SK-N-SH (cell line): ENCODE data around the gene SLC45A1. TPM values are rescaled to one million over a fixed set of nuclear protein-coding genes. Genes with fewer than 3 reads are reported as not detected.

ENCODE experiments used
- CTCF ChIA-PET: fragments of 300-600, 350-600 bp; formaldehyde crosslinking; extraction: SDS; loops from one replicate; lab custom pipeline; 2021; lab: Yijun Ruan, JAX
- POLR2A ChIA-PET: fragments of 350-600 bp; sonication (Branson Sonifier 250); formaldehyde crosslinking; extraction: SDS; loops from one replicate; lab custom pipeline; 2020; ENCODE audit warnings: antibody characterized with exemption, inconsistent platforms; lab: Yijun Ruan, JAX
- DNase-seq: peaks from one replicate; pipeline ENCODE4 v3.0.0; 2012
- H2AFZ ChIP-seq: fragments of 200-600 bp; sonication (generic); 2 replicates; pipeline ENCODE4 v1.8.1; 2016; ENCODE audit warnings: antibody characterized with exemption, mild to moderate bottlenecking, low read depth
- H3F3A ChIP-seq: fragments of 200-600 bp; sonication (generic); replicated peaks from 2 replicates; pipeline ENCODE3; 2016; ENCODE audit warnings: antibody characterized with exemption, mild to moderate bottlenecking; ENCODE audit not compliant: insufficient read depth
- H3K27ac ChIP-seq, 2 experiments: fragments of 200-500 bp in 1 of 2; fragments of 200-600 bp in 1 of 2; sonication (Bioruptor generic) in 1 of 2; sonication (generic), shearing (Covaris generic) in 1 of 2; 2 replicates each; pipeline versions ENCODE4 v1.5.1 to v1.6.1; 2014 to 2016; ENCODE audit warnings: low read depth in 2 of 2, inconsistent platforms in 1 of 2, low read length in 1 of 2, mild to moderate bottlenecking in 1 of 2, mixed read lengths in 1 of 2
- H3K27me3 ChIP-seq: fragments of 200-600 bp; sonication (generic), shearing (Covaris generic); 2 replicates; pipeline ENCODE4 v1.6.1; 2016; ENCODE audit warnings: mixed run types; ENCODE audit not compliant: insufficient read depth
- H3K36me3 ChIP-seq, 2 experiments: fragments of 200-500 bp in 1 of 2; fragments of 200-600 bp in 1 of 2; sonication (Bioruptor generic) in 1 of 2; sonication (generic) in 1 of 2; replicated peaks in 1 of 2; 2 replicates each; pipeline versions ENCODE3 to v1.5.1; 2014 to 2016; ENCODE audit warnings: low read length in 1 of 2, mild to moderate bottlenecking in 1 of 2; ENCODE audit not compliant: insufficient read depth in 2 of 2, control insufficient read depth in 1 of 2
- H3K4me1 ChIP-seq, 2 experiments: fragments of 200-500 bp in 1 of 2; fragments of 200-600 bp in 1 of 2; sonication (Bioruptor generic) in 1 of 2; sonication (generic), shearing (Covaris generic) in 1 of 2; 2 replicates each; pipeline versions ENCODE4 v1.5.1 to v1.6.1; 2014 to 2016; ENCODE audit warnings: low read depth in 1 of 2, low read length in 1 of 2, mixed run types in 1 of 2; ENCODE audit not compliant: insufficient read depth in 2 of 2, control insufficient read depth in 1 of 2
- H3K4me2 ChIP-seq: fragments of 200-600 bp; sonication (generic), shearing (Covaris generic); 2 replicates; pipeline ENCODE4 v1.6.1; 2017; ENCODE audit warnings: mixed run types
- H3K4me3 ChIP-seq, 2 experiments: fragments of 200-500 bp in 1 of 2; fragments of 200-600 bp in 1 of 2; sonication (Bioruptor generic) in 1 of 2; sonication (generic), shearing (Covaris generic) in 1 of 2; 2 replicates each; pipeline versions ENCODE4 v1.5.1 to v1.8.1; 2014 to 2016; ENCODE audit warnings: low read depth in 2 of 2, inconsistent platforms in 1 of 2, low read length in 1 of 2, mild to moderate bottlenecking in 1 of 2, mixed read lengths in 1 of 2, moderate library complexity in 1 of 2
- H3K79me2 ChIP-seq: fragments of 200-600 bp; sonication (generic); 2 replicates; pipeline ENCODE4 v1.8.1; 2017; ENCODE audit warnings: mild to moderate bottlenecking; ENCODE audit not compliant: insufficient read depth
- H3K9ac ChIP-seq: fragments of 200-600 bp; sonication (generic); 2 replicates; pipeline ENCODE4 v1.6.1; 2017; ENCODE audit warnings: mixed run types
- H3K9me2 ChIP-seq: fragments of 200-600 bp; sonication (generic); 2 replicates; pipeline ENCODE4 v1.6.1; 2017; ENCODE audit warnings: mixed run types
- H3K9me3 ChIP-seq: fragments of 200-600 bp; sonication (generic); 2 replicates; pipeline ENCODE4 v1.6.1; 2017; ENCODE audit warnings: mixed run types, mild to moderate bottlenecking, moderate library complexity
- H4K20me1 ChIP-seq: fragments of 200-600 bp; sonication (generic); 2 replicates; pipeline ENCODE4 v1.6.1; 2017; ENCODE audit warnings: mild to moderate bottlenecking, mixed run types; ENCODE audit not compliant: insufficient read depth
- CHD2 ChIP-seq: fragments of 150-350 bp; IDR thresholded peaks from 2 replicates; pipeline ENCODE4 v1.6.1; 2018; ENCODE audit warnings: low read length; ENCODE audit not compliant: partially characterized antibody
- CTCF ChIP-seq: fragments of 200-600 bp; sonication (generic); IDR thresholded peaks from 2 replicates; pipeline ENCODE4 v1.6.1; 2017; ENCODE audit warnings: antibody characterized with exemption, mild to moderate bottlenecking, moderate library complexity
- EP300 ChIP-seq, 2 experiments: IDR thresholded peaks; 2 replicates each; pipeline versions ENCODE4 v1.4.0 to v1.6.1; 2012; ENCODE audit warnings: borderline replicate concordance in 1 of 2, low read depth in 1 of 2, low read length in 1 of 2
- FOSL2 ChIP-seq: IDR thresholded peaks from 2 replicates; pipeline ENCODE4 v1.4.0; 2012; ENCODE audit warnings: low read depth, mild to moderate bottlenecking, moderate library complexity, borderline replicate concordance
- IRF3 ChIP-seq: fragments of 150-350 bp; IDR thresholded peaks from 2 replicates; pipeline ENCODE4 v1.6.1; 2016; ENCODE audit warnings: mild to moderate bottlenecking, low read depth, low read length
- JUND ChIP-seq: IDR thresholded peaks from 2 replicates; pipeline ENCODE4 v1.4.0; 2012
- MAX ChIP-seq: IDR thresholded peaks from 2 replicates; pipeline ENCODE4 v1.4.0; 2012; ENCODE audit warnings: low read depth
- MEF2A ChIP-seq: IDR thresholded peaks from 2 replicates; pipeline ENCODE4 v1.4.0; 2012; ENCODE audit warnings: low read depth, borderline replicate concordance
- NRF1 ChIP-seq: IDR thresholded peaks from 2 replicates; pipeline ENCODE4 v1.6.1; 2012; ENCODE audit warnings: low read depth, mild to moderate bottlenecking, low read length
- POLR2AphosphoS5 ChIP-seq: IDR thresholded peaks from 2 replicates; pipeline ENCODE4 v1.6.1; 2012; ENCODE audit warnings: low read depth, low read length
- RAD21 ChIP-seq: IDR thresholded peaks from 2 replicates; pipeline ENCODE4 v1.6.1; 2012; ENCODE audit warnings: mild to moderate bottlenecking, low read length
- REST ChIP-seq: IDR thresholded peaks from 2 replicates; pipeline ENCODE4 v1.6.1; 2012; ENCODE audit warnings: mild to moderate bottlenecking, low read depth, low read length, moderate library complexity
- RXRA ChIP-seq: IDR thresholded peaks from 2 replicates; pipeline ENCODE4 v1.4.0; 2012; ENCODE audit warnings: low read depth, mild to moderate bottlenecking, borderline replicate concordance
- SIN3A ChIP-seq: IDR thresholded peaks from 2 replicates; pipeline ENCODE4 v1.6.1; 2012; ENCODE audit warnings: low read depth, mild to moderate bottlenecking, low read length, moderate library complexity, borderline replicate concordance
- SMC3 ChIP-seq: IDR thresholded peaks from 2 replicates; pipeline ENCODE4 v1.6.1; 2012; ENCODE audit warnings: low read depth, low read length, improper control_type of control experiment
- TAF1 ChIP-seq: IDR thresholded peaks from 2 replicates; pipeline ENCODE4 v1.6.1; 2012; ENCODE audit warnings: low read depth, mild to moderate bottlenecking, low read length, moderate library complexity, borderline replicate concordance
- USF2 ChIP-seq: fragments of 150-350 bp; IDR thresholded peaks from 2 replicates; pipeline ENCODE4 v1.6.1; 2017; ENCODE audit warnings: antibody characterized with exemption, low read length, low read depth, borderline replicate concordance
- ZBTB33 ChIP-seq: IDR thresholded peaks from 2 replicates; pipeline ENCODE4 v1.4.0; 2012; ENCODE audit warnings: low read depth, borderline replicate concordance
- WGBS: methylation state at CpG from one replicate; pipeline ENCODE4 v1.1.6; 2017; ENCODE audit warnings: low lambda C conversion rate; 5-methylcytosine and 5-hydroxymethylcytosine counted together
- polyA plus RNA-seq, 3 experiments: library from polyadenylated mRNA; depleted of rRNA; stranded (reverse); fragments of >200 nt; gene quantifications; 2 replicates each; pipeline ENCODE4 v1.2.3, GENCODE V29; 2012

Gene SLC45A1
- polyA plus RNA-seq, 1 of the 3 experiments (the other 2 are of a cell fraction), result 2.5 TPM

GRCh38 chr1:8340448-8340847 is 22.5 kb downstream of the SLC45A1 start:
- no peaks in the 10 kb centered on the region for H3K27me3 ChIP-seq
- H2AFZ ChIP-seq, result no peak overlapping the region
- TF ChIP-seq MAX (no peak), SMC3 (no peak), EP300 (IDR thresholded peaks at IDR 0.05; ENCODE audit: borderline replicate concordance in 1 of 2, low read depth in 1 of 2, low read length in 1 of 2) (no peak), MEF2A (no peak), TAF1 (no peak), NRF1 (no peak), IRF3 (no peak), ZBTB33 (no peak), FOSL2 (no peak), CTCF (no peak), SIN3A (no peak), USF2 (no peak), RAD21 (no peak), RXRA (no peak), CHD2 (no peak), JUND (no peak), POLR2AphosphoS5 (no peak), REST (no peak)
- TF ChIP-seq, all 33 proteins: peak for 0
- H3K4me3 ChIP-seq, result no peak overlapping the region
- H3K4me1 ChIP-seq, result peaks cover 0 to 6% of the 10 kb centered on the region in 2 experiments; a peak in 2 of 4 replicates
- no peaks in the 10 kb centered on the region for H3K9me3 ChIP-seq
- no peaks in the 10 kb centered on the region for H3K79me2 ChIP-seq
- no peaks in the 10 kb centered on the region for H3F3A ChIP-seq
- ChIA-PET POLR2A (no interaction called here), CTCF (interaction anchor here (1.2 kb wide), 1 partner anchor 508 kb away, joined by 3 read pairs; no protein-coding TSS in a partner anchor)
- H3K9ac ChIP-seq, result no peak overlapping the region
- H3K36me3 ChIP-seq, result no peaks in the 10 kb centered on the region
- DNase-seq, result no peak
- no peaks in the 10 kb centered on the region for H3K9me2 ChIP-seq
- H3K4me2 ChIP-seq, result no peak overlapping the region
- H3K27ac ChIP-seq, result no peak overlapping the region
- no peaks in the 10 kb centered on the region for H4K20me1 ChIP-seq
- 82% methylated on average over 6 of the region's 6 CpGs for WGBS
